Heart left ventricle (tissue), 16 donors: ENCODE results near the gene NKAIN2. TPM values are rescaled to one million over a fixed set of nuclear protein-coding genes. Genes with fewer than 3 reads are reported as not detected.

ENCODE experiments used
- ATAC-seq, 4 donors: fragments of 200-7000 bp; cut with Tn5 transposase; one replicate each; pipeline ENCODE4 v1.9.1; 2020 to 2022; ENCODE audit warnings: moderate library complexity in 4 of 4, mild to moderate bottlenecking in 3 of 4, moderate number of reproducible peaks in 1 of 4
- DNase-seq, 5 donors: peaks; one replicate each; pipeline ENCODE4 v3.0.0-alpha.2; 2020
- H3K27ac ChIP-seq, 12 donors: fragments of 200-600 bp; sonication (generic) in 4 of 12; one replicate each; pipeline versions ENCODE4 v1.5.0 to v1.8.0; 2016 to 2022; ENCODE audit warnings: mild to moderate bottlenecking in 2 of 12
- H3K27me3 ChIP-seq, 9 donors: fragments of 200-600 bp; sonication (generic) in 2 of 9; one replicate each; pipeline versions ENCODE4 v1.5.1 to v1.8.0; 2016 to 2022; ENCODE audit warnings: mild to moderate bottlenecking in 3 of 9
- H3K36me3 ChIP-seq, 9 donors: fragments of 200-600 bp; sonication (generic) in 2 of 9; one replicate each; pipeline versions ENCODE4 v1.5.0 to v1.8.0; 2018 to 2022; ENCODE audit warnings: mild to moderate bottlenecking in 2 of 9
- H3K4me1 ChIP-seq, 12 donors: fragments of 200-600 bp; sonication (generic) in 4 of 12; one replicate each; pipeline versions ENCODE4 v1.5.0 to v1.8.0; 2016 to 2022; ENCODE audit warnings: mild to moderate bottlenecking in 3 of 12
- H3K4me3 ChIP-seq, 12 donors: fragments of 200-600 bp; sonication (generic) in 4 of 12; one replicate each; pipeline versions ENCODE4 v1.5.0 to v1.8.0; 2017 to 2022; ENCODE audit warnings: mild to moderate bottlenecking in 9 of 12, moderate library complexity in 4 of 12
- H3K9me3 ChIP-seq, 12 donors: fragments of 200-600 bp; sonication (generic) in 4 of 12; one replicate each; pipeline versions ENCODE4 v1.5.0 to v1.8.0; 2016 to 2022; ENCODE audit warnings: mild to moderate bottlenecking in 1 of 12
- POLR2A ChIP-seq, 2 donors: fragments of 450-650 bp; IDR thresholded peaks; one replicate each; pipeline ENCODE4 v1.6.1; 2017; ENCODE audit warnings: antibody characterized with exemption in 2 of 2, mild to moderate bottlenecking in 2 of 2, moderate library complexity in 2 of 2
- WGBS, 4 donors: extraction: QIAGEN DNeasy Blood & Tissue Kit in 2 of 4; methylation state at CpG; one replicate each; pipeline versions ENCODE4 v1.1.5 to v1.1.7; 2013 to 2018; 5-methylcytosine and 5-hydroxymethylcytosine counted together
- intact Hi-C, 10 donors: fragments of 100-400 bp; cut with DNase I; formaldehyde crosslinking; loops; one replicate each; pipeline versions ENCODE4 v1.11.1 to v1.14.2; 2022
- polyA plus RNA-seq, 2 donors: library from polyadenylated mRNA; stranded (reverse); fragments of 200-250 nt; gene quantifications; one replicate each; pipeline ENCODE4 v1.2.3, GENCODE V29; 2013
- total RNA-seq, 9 donors: library from RNA; depleted of rRNA in 2 of 9; stranded (reverse); fragments of >200 nt in 2 of 9; fragmentation: NEBNext Ultra II Directional in 3 of 9; extraction: Animal tissue kit (Norgen Biotek cat#: 25700) in 3 of 9; gene quantifications; one replicate each; pipeline versions ENCODE4 v1.1.0 to v1.2.4, GENCODE V29; 2016 to 2023
- TF ChIP-seq, protein P1 (sequence below), 12 donors: fragments of 200-600 bp; sonication (generic) in 4 of 12; IDR thresholded peaks; one replicate each; pipeline versions ENCODE4 v1.5.0 to v1.8.0; 2018 to 2022; ENCODE audit warnings: antibody characterized with exemption in 12 of 12, mild to moderate bottlenecking in 5 of 12
- donor health status: ischemic (EF 13 %, LVEDD 7.1; RV severe dilation, severe dysfunction).
- donor health status: healthy with polysubstance abuse.
- donor health status: DM: no; HTN: yes; CAD: no.
- donor health status: DM: no; HTN: no; CAD: no.
- donor health status: ischemic (EF 25% LVEDD 6.9; RV normal size, moderate dysfunction).
- donor health status: ischemic (EF 25% LVEDD 5.7; RV mildly dilated, moderate dysfunction).
- donor health status: healthy.
- donor health status: DM: yes; HTN: yes; CAD: no.
- donor health status: ischemic (EF 35%, LVEDD 5.7; RV mildly dilated, moderate dysfunction).
- donor health status: nonischemic (EF 11% LVEDD 7.7; RV severe dilation, severe dysfunction).
- donor health status: DM: yes; HTN: yes; CAD: no.
- donor health status: PGD.
- donor health status: ischemic (EF 29% LVEDD 5.4; RV normal size, mild dysfunction).
- donor health status: nonischemic (EF 23%, LVEDD 6.1; RV moderate dilation, normal function).

The NKAIN2 gene
- total and polyA plus RNA-seq, 11 donors: 0.19 to 0.83 (median 0.33) TPM; not detected in 2

DNA sequence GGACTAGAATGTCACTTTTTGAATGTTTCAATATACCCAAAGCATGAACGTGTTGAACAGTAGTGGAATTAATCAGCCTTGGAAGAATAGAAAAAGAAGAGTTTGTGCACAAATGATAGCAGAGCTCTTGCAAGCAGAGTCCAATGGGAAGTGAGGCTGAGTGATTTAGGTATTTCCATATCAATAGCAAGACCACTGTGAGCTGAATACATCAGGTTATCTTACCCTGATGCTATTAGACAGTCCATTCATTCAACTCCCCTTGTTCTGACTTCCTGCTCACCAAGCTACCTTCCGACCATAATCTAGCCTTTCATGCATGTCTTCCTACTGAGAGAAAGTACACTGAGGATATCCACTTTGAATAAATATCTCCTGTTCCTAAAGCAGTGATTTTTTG lies 809.4 kb downstream of the NKAIN2 start:
- H3K27ac ChIP-seq: no peak overlapping the region
- ATAC-seq (no peak), DNase-seq (no peak)
- no peaks in the 10 kb centered on the region for H3K27me3 ChIP-seq
- no peak overlapping the region for H3K4me3 ChIP-seq
- H3K9me3 ChIP-seq: no peaks in the 10 kb centered on the region
- TF ChIP-seq, protein P1, sequence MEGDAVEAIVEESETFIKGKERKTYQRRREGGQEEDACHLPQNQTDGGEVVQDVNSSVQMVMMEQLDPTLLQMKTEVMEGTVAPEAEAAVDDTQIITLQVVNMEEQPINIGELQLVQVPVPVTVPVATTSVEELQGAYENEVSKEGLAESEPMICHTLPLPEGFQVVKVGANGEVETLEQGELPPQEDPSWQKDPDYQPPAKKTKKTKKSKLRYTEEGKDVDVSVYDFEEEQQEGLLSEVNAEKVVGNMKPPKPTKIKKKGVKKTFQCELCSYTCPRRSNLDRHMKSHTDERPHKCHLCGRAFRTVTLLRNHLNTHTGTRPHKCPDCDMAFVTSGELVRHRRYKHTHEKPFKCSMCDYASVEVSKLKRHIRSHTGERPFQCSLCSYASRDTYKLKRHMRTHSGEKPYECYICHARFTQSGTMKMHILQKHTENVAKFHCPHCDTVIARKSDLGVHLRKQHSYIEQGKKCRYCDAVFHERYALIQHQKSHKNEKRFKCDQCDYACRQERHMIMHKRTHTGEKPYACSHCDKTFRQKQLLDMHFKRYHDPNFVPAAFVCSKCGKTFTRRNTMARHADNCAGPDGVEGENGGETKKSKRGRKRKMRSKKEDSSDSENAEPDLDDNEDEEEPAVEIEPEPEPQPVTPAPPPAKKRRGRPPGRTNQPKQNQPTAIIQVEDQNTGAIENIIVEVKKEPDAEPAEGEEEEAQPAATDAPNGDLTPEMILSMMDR (IDR thresholded peaks at IDR 0.05): no peak
- no peak for TF ChIP-seq POLR2A (IDR thresholded peaks at IDR 0.05)
- no peaks in the 10 kb centered on the region for H3K36me3 ChIP-seq
- intact Hi-C loops: no loop called here
- WGBS, 4 donors: 57 to 67% (median 61%) methylated on average over 2 of the region's 2 CpGs
- H3K4me1 ChIP-seq: no peaks in the 10 kb centered on the region

DNA sequence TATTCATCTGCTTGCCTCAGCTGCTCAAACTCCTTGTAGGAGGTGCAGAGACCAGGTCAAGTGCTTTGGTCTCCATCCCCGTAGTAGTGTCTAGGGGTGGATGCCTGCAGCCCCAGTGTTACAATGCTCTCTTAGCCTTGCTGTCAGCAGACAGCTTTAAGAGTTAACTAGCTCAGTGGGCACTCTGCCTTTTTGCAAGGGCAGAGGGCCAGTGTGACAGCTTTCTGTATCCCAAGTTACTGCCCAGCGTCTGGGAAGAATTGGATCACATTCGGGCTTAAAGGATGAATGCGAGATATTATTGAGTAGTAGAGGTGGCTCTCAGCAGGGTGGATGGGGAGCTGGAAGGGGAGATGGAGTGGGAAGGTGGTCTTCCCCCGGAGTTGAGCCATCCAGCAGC lies 818.7 kb downstream of the NKAIN2 start:
- Histone ChIP-seq H3K27me3 (no peaks in the 10 kb centered on the region), H3K27ac (no peak overlapping the region), H3K4me1 (no peaks in the 10 kb centered on the region), H3K9me3 (no peaks in the 10 kb centered on the region), H3K4me3 (no peak overlapping the region), H3K36me3 (no peaks in the 10 kb centered on the region)
- TF ChIP-seq POLR2A (IDR thresholded peaks at IDR 0.05): no peak
- TF ChIP-seq, protein P1 (IDR thresholded peaks at IDR 0.05): no peak
- DNase-seq (no peak), ATAC-seq (no peak)
- WGBS, 4 donors: 82 to 90% (median 85%) methylated on average over 5 of the region's 5 CpGs
- intact Hi-C loops: no loop called here

GRCh38 chr6:124633655-124634054 lies 830.0 kb downstream of the NKAIN2 start:
- TF ChIP-seq, protein P1 (IDR thresholded peaks at IDR 0.05): no peak
- TF ChIP-seq POLR2A (IDR thresholded peaks at IDR 0.05): no peak
- H3K4me1 ChIP-seq: no peaks in the 10 kb centered on the region
- WGBS, 4 donors: 87 to 88% (median 87%) methylated on average over 3 of the region's 3 CpGs
- H3K27ac ChIP-seq: no peak overlapping the region
- no peak overlapping the region for H3K4me3 ChIP-seq
- no peak for DNase-seq
- H3K9me3 ChIP-seq: peaks cover 0 to 11% (median 0%) of the 10 kb centered on the region in 12 donors
- ATAC-seq: no peak
- no peaks in the 10 kb centered on the region for H3K27me3 ChIP-seq
- intact Hi-C loops: no loop called here
- H3K36me3 ChIP-seq: no peaks in the 10 kb centered on the region

DNA sequence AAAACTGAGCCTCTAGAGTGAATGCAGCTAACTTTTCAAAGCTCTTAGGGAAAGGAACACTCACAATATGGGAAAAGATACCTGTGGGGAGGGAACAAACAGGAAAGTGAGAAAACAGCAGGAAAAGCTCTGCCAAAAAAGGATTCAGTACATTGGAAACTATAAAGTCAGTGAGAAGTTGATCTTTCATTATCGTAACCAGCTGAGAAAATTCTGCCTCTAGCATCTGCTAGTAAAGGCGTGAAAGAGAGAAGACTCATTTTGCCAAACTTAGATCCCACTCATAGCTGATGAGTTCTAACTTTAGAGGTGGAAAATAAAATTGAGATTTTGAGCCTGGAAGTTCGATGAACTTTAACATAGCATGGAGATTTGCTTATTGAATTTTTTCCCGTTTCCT lies 836.8 kb downstream of the NKAIN2 start:
- Histone ChIP-seq H3K4me1 (no peaks in the 10 kb centered on the region), H3K9me3 (peaks cover 0 to 2% (median 0%) of the 10 kb centered on the region in 12 donors), H3K27ac (no peak overlapping the region), H3K27me3 (no peaks in the 10 kb centered on the region), H3K36me3 (no peaks in the 10 kb centered on the region), H3K4me3 (no peak overlapping the region)
- intact Hi-C loops: no loop called here
- no peak for DNase-seq
- TF ChIP-seq, protein P1 (IDR thresholded peaks at IDR 0.05): no peak
- no peak for TF ChIP-seq POLR2A (IDR thresholded peaks at IDR 0.05)
- WGBS, 4 donors: 87 to 95% (median 92%) methylated on average over 4 of the region's 4 CpGs
- no peak for ATAC-seq
